Effector memory CD8-positive, alpha-beta T cell (primary cell): ENCODE measurements around the gene UAP1L1.

Source experiments
- ATAC-seq: fragments of 150-1000 bp; cut with Tn5 transposase; replicated peaks from 2 replicates; pipeline ENCODE4 v1.10.0; 2021; ENCODE audit warnings: mild to moderate bottlenecking, moderate library complexity
- DNase-seq, 3 experiments: peaks; one replicate each; pipeline ENCODE4 v3.0.0; 2021
- H3K27ac Mint-ChIP-seq, 2 donors: one replicate each; pipeline ENCODE4 v1.8.0; 2022; ENCODE audit warnings: mild to moderate bottlenecking in 2 of 2, mixed read lengths in 2 of 2, moderate library complexity in 2 of 2
- H3K27me3 Mint-ChIP-seq, 2 donors: one replicate each; pipeline ENCODE4 v1.8.0; 2022; ENCODE audit warnings: mixed read lengths in 2 of 2
- H3K36me3 Mint-ChIP-seq: one replicate; pipeline ENCODE4 v1.8.0; 2022; ENCODE audit warnings: mild to moderate bottlenecking, moderate library complexity, mixed read lengths; ENCODE audit not compliant: insufficient read depth
- H3K4me1 Mint-ChIP-seq, 2 donors: one replicate each; pipeline ENCODE4 v1.8.0; 2022; ENCODE audit warnings: low read depth in 2 of 2, mixed read lengths in 2 of 2
- H3K4me3 Mint-ChIP-seq, 2 donors: one replicate each; pipeline ENCODE4 v1.8.0; 2022; ENCODE audit warnings: mild to moderate bottlenecking in 2 of 2, mixed read lengths in 2 of 2, moderate library complexity in 2 of 2
- H3K9me3 Mint-ChIP-seq, 2 donors: one replicate each; pipeline ENCODE4 v1.8.0; 2022; ENCODE audit warnings: mixed read lengths in 2 of 2

Gene UAP1L1

DNA sequence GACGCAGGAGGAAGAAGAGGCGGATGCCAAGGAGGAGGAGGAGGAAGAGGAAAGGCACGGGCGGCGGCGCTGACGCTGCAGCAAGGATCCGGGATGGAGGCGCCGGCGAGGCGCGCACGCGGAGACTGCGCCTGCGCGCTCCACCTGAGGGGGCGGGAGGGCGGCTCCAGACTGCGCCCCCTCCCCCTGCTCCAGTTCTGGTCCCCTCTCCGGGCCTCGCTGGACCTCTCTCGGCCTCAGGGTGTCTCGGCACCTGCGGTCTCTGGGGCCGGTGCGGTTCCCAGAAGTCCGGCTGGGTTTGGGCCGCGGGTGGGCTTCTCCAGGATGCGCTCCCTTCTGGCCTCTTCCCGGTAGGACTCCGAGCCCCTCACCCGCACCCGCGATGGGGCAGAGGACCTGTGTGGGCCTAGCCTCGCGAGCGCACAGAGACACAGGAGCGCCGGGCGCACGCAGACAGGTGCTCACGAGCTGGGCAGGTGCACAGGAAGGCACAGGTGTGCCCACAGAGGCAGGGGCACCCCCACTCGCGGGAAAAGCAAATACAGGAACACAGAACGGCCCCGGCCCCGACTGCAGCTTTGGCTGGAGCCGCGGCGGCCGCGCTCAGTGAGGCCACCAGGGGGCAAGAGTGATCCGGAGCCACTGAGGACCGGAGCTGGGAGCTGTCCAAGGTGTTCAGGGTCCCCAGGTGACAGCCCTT, 31.1 kb upstream of the UAP1L1 start, which contains the start of gene NPDC1:
NPDC1 (minus strand) TSS at position 90 of the 700 bp plus-strand sequence. CDS start 188 bp downstream, outside the sequence.
- Mint-ChIP-seq H3K27me3 (peaks cover 27 to 48% of the 10 kb centered on the region in 2 donors), H3K36me3 (peaks cover 28% of the 10 kb centered on the region), H3K27ac (no peak within 1 kb of the TSS), H3K4me3 (peak within 1 kb of the TSS; percentile 71 to 82), H3K4me1 (peaks cover 7 to 21% of the 10 kb centered on the region in 2 donors), H3K9me3 (no peaks in the 10 kb centered on the region)
- ATAC-seq: peak; percentile 83
- DNase-seq: peak; percentile 78 to 82 (median 78)

DNA sequence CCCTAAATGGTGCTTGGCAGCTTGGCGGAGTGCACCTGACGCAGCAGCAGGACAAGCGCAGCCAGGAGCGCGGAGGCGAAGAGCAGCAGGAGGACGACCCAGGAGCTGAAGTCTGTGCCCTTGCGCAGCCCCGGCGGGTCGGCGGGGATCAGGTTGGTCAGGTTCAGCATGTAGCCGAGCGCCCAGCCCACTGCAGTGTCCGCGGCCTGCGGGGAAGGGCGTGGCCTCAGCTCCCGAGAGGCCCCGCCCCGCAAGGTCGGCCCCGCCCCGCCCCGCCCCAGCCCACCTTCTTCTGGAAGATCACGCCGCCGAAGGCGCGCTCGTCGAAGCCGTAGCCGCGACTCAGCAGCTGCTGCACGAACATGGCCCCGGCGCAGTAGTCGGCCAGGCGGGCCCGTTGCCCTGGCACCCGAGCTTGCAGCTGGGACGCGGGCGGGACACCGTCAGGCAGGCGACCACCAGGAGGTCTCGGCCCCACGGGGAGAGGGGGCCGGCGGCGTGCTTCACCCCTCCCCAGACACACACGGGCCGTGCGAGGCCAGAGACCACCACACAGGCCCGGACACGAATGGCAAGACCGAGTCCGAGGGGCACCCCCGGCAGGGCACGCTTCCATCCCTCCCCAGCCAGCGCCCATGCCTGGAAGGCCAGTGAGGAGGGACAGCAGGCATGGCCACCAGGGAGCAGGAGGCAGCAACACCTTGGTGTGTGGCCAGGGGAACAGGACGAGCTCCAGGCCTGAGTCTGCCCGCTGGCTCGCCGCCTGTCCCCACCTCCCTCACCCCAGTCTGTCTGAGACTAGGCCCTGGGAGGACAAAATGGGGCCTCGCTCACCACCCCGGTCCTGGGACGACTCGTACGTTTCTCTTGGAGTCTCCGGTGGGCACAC, 28.4 kb upstream of the UAP1L1 start:
- H3K27ac Mint-ChIP-seq: no peak overlapping the region
- ATAC-seq (no peak), DNase-seq (no peak)
- H3K9me3 Mint-ChIP-seq: no peaks in the 10 kb centered on the region
- peaks cover 31 to 63% of the 10 kb centered on the region in 2 donors for H3K27me3 Mint-ChIP-seq
- H3K36me3 Mint-ChIP-seq: peaks cover 21% of the 10 kb centered on the region
- peaks cover 7 to 15% of the 10 kb centered on the region in 2 donors for H3K4me1 Mint-ChIP-seq
- no peak overlapping the region for H3K4me3 Mint-ChIP-seq

DNA sequence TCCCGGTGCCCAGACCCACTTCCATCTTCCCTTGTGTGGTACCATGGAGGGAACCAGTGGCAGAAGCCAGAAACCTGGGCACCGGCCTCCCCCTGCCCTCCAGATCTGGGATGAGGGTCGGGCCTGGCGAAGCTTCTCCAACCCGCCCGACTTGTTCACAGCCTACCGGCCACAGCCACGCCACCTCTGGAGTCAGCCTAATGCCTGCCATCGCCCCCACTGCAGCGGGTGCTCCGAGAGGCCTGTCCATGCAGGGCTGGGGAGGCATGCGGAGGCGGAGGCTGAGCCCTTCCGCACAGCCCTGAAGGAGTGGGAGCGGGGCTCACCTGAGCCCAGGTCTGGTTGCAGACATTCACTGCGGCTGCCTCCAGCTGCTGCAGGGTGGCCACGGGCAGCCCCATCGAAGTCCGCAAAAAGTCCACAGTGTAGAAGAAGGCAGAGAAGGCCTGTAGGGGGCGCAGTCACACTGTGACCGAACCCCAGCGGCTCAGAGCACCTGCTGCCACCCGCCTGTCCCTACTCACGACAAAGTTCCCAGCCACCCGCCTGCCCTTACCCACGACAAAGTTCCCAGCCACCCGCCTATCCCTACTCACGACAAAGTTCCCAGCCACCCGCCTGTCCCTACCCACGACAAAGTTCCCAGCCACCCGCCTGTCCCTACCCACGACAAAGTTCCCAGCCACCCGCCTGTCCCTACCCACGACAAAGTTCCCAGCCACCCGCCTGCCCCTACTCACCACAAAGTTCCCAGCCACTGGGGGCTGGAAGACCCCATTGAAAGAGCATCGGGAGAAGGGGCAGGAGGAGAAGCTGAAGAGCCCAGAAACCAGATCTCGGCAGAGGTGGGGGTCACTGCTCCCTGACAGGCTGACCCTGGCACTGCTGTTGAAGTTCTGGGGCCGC, 27.5 kb upstream of the UAP1L1 start:
- H3K36me3 Mint-ChIP-seq: peaks cover 21% of the 10 kb centered on the region
- no peaks in the 10 kb centered on the region for H3K9me3 Mint-ChIP-seq
- ATAC-seq (peak; percentile 40), DNase-seq (peak in 2 of 3 experiments; percentile 46 to 47)
- H3K27ac Mint-ChIP-seq: peak overlapping the region in 1 of 2 donors; percentile 76
- peaks cover 5 to 12% of the 10 kb centered on the region in 2 donors for H3K4me1 Mint-ChIP-seq
- H3K27me3 Mint-ChIP-seq: peaks cover 26 to 58% of the 10 kb centered on the region in 2 donors
- no peak overlapping the region for H3K4me3 Mint-ChIP-seq

DNA sequence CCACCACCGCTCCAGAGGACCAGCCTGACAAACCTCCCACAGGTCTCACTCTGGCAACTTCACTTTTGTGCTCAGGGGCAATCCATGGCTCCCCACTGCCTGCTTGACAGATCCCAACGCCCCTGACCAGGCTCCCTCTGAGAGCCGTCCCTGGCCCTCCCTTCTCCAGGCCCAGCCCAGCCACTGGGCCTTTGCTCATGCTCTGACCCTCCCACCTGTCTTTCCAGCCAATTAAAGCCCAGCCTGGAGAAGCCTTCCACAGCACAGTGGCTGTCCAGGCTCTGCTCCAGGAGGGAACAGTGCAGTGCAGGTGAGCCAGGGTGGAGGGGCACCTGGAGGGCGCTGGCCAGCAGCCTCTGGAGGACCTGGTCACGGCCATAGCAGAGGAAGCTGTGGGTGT, 26.7 kb upstream of the UAP1L1 start:
- ATAC-seq: no peak
- no peaks in the 10 kb centered on the region for H3K9me3 Mint-ChIP-seq
- H3K4me3 Mint-ChIP-seq: no peak overlapping the region
- H3K4me1 Mint-ChIP-seq: peaks cover 0 to 6% of the 10 kb centered on the region in 2 donors
- H3K36me3 Mint-ChIP-seq: peaks cover 21% of the 10 kb centered on the region
- H3K27me3 Mint-ChIP-seq: peaks cover 21 to 53% of the 10 kb centered on the region in 2 donors
- no peak for DNase-seq
- peak overlapping the region in 1 of 2 donors; percentile 76 for H3K27ac Mint-ChIP-seq

DNA sequence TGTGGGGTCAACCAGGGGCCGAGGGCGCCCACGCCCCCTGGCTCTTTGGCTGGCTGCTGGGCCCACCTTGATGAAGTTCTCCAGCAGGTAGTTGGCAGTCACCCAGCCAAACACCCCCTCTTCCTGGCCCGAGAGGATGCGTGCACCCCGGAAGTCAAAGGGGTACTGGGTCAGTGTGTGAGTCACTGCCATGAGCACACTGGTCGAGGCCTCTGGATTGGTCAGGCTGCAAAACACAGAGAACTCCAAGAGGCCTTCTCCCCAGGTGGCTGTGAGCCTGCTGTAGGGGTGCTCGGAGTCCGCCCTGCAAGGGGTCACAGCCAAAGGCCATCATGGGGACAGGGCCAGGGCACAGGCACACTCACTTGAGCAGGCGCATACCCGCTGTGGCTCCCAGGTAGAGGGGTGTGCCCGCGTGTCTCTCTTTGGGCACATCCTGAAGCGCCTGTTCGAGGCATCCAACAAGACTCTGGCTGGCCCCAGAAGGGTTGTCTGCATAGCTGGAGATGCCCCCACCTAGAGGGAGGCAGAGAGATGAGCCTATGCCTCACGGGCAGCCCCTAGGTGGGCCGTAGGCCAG, 26.1 kb upstream of the UAP1L1 start:
- DNase-seq: no peak
- H3K27me3 Mint-ChIP-seq: peaks cover 21 to 53% of the 10 kb centered on the region in 2 donors
- ATAC-seq: no peak
- peaks cover 21% of the 10 kb centered on the region for H3K36me3 Mint-ChIP-seq
- H3K9me3 Mint-ChIP-seq: no peaks in the 10 kb centered on the region
- no peak overlapping the region for H3K27ac Mint-ChIP-seq
- H3K4me1 Mint-ChIP-seq: peaks cover 0 to 6% of the 10 kb centered on the region in 2 donors
- H3K4me3 Mint-ChIP-seq: no peak overlapping the region

DNA sequence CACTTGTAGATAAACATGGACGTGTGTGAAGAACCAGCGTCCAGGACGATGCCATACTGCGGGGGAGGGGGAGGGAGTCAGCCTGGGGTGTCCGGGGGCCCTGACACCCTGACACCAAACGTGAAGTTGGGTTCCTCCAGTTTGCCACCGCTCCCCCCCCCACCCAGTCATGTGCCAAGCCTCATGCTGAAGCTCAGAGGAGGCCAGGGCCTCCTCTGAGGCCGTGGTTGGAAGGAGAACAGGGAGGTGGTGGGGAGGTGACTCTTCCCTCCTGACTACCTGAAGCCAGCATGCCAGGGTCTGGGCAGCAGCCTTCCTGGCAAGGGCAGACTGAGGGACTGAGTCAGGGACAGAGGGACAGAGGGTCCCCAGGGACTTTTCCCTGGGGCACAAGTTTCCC, 25.0 kb upstream of the UAP1L1 start:
- ATAC-seq (no peak), DNase-seq (no peak)
- no peaks in the 10 kb centered on the region for H3K9me3 Mint-ChIP-seq
- H3K27me3 Mint-ChIP-seq: peaks cover 21 to 42% of the 10 kb centered on the region in 2 donors
- peak overlapping the region in 1 of 2 donors; percentile 37 for H3K4me3 Mint-ChIP-seq
- no peak overlapping the region for H3K27ac Mint-ChIP-seq
- peaks cover 21% of the 10 kb centered on the region for H3K36me3 Mint-ChIP-seq
- H3K4me1 Mint-ChIP-seq: peaks cover 0 to 3% of the 10 kb centered on the region in 2 donors

DNA sequence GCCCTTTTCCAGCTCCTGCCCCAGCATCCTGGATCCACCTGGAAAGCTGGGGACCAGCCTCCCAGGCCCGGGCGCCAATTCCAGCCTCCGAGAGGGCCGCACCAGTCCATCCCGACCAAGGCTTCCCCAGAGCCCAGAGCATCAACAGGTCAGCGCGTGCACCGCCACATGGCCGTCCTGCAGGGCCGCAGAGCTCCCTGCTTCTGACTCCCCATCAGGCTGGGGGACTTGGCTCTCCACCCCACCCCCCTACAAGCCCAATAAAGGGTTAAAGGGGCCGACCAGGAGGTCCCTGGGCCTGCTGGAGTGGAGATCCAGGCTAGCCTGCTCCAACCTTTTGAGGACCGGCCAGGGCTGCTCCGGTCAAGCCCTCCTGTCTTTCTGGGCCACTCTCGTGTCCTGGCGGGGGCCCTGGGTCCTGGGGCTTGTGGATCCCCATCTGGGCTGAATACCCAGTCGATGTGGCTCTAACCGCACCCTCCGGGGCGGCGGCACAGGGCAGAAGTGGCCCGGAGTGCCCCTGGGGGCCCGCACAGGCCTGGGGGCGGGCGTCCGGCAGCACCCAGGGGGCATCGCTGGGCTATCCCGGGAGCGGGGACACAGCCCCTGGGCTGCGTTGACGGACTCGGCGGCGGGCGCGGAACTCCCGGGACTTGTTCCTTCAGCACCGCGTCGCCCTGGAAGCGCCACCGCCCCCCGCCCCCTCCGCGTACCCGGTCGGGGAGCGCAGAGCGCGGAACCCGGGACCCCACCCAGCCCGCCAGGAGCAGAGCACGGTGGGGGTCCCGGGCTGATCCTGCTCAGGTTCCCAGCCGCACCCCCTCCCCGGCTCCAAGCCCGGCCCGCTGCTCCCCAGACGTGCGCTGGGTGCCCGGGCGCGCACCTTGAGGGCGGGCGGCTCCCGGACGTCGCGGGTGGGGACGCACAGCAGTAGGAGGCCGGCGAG, 24.0 kb upstream of the UAP1L1 start:
- H3K4me1 Mint-ChIP-seq: peaks cover 0 to 3% of the 10 kb centered on the region in 2 donors
- peak overlapping the region in 1 of 2 donors; percentile 37 for H3K4me3 Mint-ChIP-seq
- H3K27me3 Mint-ChIP-seq: peaks cover 13 to 33% of the 10 kb centered on the region in 2 donors
- H3K9me3 Mint-ChIP-seq: no peaks in the 10 kb centered on the region
- no peak overlapping the region for H3K27ac Mint-ChIP-seq
- H3K36me3 Mint-ChIP-seq: peaks cover 17% of the 10 kb centered on the region
- DNase-seq: no peak
- ATAC-seq: peak; percentile 45

DNA sequence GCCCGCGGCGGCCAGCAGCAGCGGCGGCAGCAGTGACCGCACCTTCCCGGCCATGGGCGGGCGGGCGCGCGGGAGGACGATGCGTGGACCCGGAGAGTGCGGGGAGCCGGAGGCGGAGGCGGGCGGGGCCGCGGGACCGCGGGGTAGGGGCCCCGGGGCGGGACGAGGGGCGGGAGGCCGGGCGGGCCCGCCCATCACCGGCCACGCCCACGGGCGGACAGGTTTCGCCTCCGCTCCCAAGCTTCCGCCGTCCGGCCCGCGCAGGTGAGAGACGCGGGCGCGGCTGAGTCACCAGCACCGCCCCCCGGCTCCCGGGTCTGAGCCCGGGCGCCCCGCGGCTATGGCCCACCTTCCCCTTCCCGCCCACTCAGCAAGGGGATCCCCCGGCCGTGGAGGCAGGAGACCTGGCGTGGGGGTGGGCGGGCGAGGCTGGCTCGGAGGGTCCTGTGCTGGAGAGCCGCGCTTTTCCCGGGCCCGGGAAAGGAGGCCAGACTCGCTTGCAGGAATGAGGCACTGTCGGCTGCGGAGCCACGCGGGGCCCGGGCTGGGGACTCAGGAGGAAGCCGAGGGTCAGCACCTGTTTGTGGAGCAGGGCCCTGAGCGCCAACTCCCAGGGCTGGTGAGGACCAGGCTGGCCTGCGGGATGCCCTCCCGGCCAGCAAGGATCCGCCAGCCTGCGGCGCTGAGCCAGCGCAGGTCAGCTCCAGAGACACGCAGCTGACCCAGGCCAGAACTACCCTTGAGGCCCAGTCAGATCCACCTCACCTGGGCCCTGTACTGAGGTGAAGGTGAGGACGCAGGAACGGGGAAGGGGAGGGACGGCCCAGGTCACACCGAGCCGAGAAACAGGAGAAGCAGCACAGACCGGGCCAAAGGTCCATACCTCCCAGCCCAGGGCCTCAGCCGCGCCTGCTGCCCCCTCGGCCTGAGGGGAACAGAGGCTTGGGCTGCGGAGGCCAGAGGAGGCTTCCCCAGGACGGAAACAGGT, 23.1 kb upstream of the UAP1L1 start, which contains the start of gene ENTPD2:
ENTPD2 (minus strand) TSS at position 118 of the 988 bp plus-strand sequence; CDS start at position 54, 64 bp downstream.
- peaks cover 13 to 33% of the 10 kb centered on the region in 2 donors for H3K27me3 Mint-ChIP-seq
- ATAC-seq (peak; percentile 66), DNase-seq (no peak)
- no peak within 1 kb of the TSS for H3K27ac Mint-ChIP-seq
- peaks cover 0 to 3% of the 10 kb centered on the region in 2 donors for H3K4me1 Mint-ChIP-seq
- H3K9me3 Mint-ChIP-seq: no peaks in the 10 kb centered on the region
- H3K36me3 Mint-ChIP-seq: peaks cover 10% of the 10 kb centered on the region
- peak within 1 kb of the TSS in 1 of 2 donors; percentile 37 for H3K4me3 Mint-ChIP-seq

DNA sequence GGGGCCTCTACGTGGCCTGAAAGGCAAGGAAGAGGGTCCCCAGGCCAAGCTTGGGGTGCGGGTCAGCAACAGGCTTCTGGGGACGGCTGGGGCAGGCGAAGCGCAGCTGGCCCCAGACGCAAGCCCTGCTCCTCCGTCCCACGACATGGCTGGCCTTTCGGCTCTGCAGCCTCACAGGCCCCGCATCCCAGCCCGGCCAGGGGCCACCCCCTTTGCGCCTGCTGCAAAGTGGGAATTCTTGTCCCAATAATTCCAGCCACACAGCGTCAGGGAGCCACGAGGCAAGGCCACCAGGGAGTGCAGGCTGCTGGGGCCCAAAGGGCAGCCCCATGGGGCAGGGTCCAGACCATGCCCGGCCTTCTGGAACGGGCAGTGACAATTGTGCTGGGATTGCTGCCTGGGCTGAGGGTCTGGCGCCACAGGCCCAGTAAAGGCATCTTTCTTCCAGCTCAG, 22.4 kb upstream of the UAP1L1 start:
- H3K4me1 Mint-ChIP-seq: no peaks in the 10 kb centered on the region
- peaks cover 6 to 26% of the 10 kb centered on the region in 2 donors for H3K27me3 Mint-ChIP-seq
- peak overlapping the region in 1 of 2 donors; percentile 5 for H3K4me3 Mint-ChIP-seq
- peaks cover 5% of the 10 kb centered on the region for H3K36me3 Mint-ChIP-seq
- DNase-seq (no peak), ATAC-seq (no peak)
- no peak overlapping the region for H3K27ac Mint-ChIP-seq
- H3K9me3 Mint-ChIP-seq: no peaks in the 10 kb centered on the region

DNA sequence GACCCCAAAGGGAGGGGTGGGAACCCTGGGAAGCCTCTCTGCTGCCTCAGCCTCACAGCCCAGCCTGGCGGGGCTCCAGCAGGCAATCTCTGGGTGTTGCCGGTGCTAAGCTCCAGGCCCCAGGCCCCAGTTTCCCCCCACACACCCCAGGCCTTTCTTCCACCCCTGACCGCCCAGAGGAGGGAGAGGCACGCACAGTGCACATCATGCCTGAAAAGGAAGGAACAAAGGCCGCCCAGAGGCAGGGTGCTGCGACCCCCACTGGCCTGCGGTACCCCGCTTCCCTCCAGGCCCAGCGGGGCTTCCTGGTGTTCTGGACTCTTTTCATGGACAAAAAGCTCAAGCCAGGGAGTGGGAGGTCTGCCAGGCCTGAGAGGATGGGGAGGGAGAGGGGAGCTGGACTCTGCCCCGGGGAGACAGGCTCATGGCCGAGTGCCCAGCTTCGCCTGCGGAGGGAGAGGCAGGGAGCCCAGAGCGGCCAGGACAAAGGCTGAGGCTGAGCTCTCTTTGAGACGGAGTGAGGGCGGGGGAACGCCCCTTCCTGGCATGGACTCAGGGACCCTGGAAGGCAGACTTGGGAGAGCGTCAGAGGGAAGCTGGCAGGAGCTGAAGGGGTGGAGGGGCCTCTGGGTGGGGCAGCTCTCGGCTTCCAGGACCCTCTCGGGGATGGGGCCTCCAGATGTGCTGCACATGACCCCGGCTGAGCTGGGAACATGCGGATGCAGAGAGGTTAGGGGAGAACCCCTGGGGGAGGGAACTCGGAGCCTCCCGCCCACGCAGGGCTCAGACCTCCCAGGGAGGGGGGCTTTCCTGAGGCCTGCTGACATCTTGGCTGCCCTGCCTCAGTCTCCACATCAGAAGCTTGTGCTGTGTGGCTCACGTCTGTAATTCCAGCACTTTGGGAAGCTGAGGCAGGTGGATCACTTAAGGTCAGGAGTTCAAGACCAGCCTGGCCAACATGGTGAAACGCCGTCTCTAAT, 21.6 kb upstream of the UAP1L1 start:
- no peak overlapping the region for H3K4me3 Mint-ChIP-seq

More for the DNA sequence above, 21.6 kb upstream of the UAP1L1 start:
- H3K27ac Mint-ChIP-seq: no peak overlapping the region
- no peaks in the 10 kb centered on the region for H3K4me1 Mint-ChIP-seq
- DNase-seq (no peak), ATAC-seq (no peak)
- H3K27me3 Mint-ChIP-seq: peaks cover 4 to 18% of the 10 kb centered on the region in 2 donors
- no peaks in the 10 kb centered on the region for H3K9me3 Mint-ChIP-seq
- peaks cover 4% of the 10 kb centered on the region for H3K36me3 Mint-ChIP-seq
